Upper lobe of right lung (tissue), 1 donor: ENCODE measurements around the gene B3GLCT. TPM values are rescaled to one million over a fixed set of nuclear protein-coding genes. Genes with fewer than 3 reads are reported as not detected.
A peak's percentile ranks its signal among the peaks of the same experiment; 100 is the strongest.

Experiments
- ATAC-seq: fragments of 200-7000 bp; cut with Tn5 transposase; one replicate; pipeline ENCODE4 v1.9.1; 2020; ENCODE audit warnings: mild to moderate bottlenecking, moderate library complexity
- DNase-seq: peaks from one replicate; pipeline ENCODE4 v3.0.0-alpha.2; 2020
- H3K27ac ChIP-seq: fragments of 200-600 bp; one replicate; pipeline ENCODE4 v1.8.0; 2022
- H3K27me3 ChIP-seq: fragments of 200-600 bp; one replicate; pipeline ENCODE4 v1.8.0; 2022; ENCODE audit warnings: mild to moderate bottlenecking
- H3K36me3 ChIP-seq: fragments of 200-600 bp; one replicate; pipeline ENCODE4 v1.8.0; 2022
- H3K4me1 ChIP-seq: fragments of 200-600 bp; one replicate; pipeline ENCODE4 v1.8.0; 2022
- H3K4me3 ChIP-seq: fragments of 200-600 bp; one replicate; pipeline ENCODE4 v1.8.0; 2022; ENCODE audit warnings: mild to moderate bottlenecking
- H3K9me3 ChIP-seq: fragments of 200-600 bp; one replicate; pipeline ENCODE4 v1.8.0; 2022
- CTCF ChIP-seq: fragments of 200-600 bp; IDR thresholded peaks from one replicate; pipeline ENCODE4 v1.8.0; 2022; ENCODE audit warnings: antibody characterized with exemption
- intact Hi-C: fragments of 100-400 bp; cut with DNase I; formaldehyde crosslinking; loops from one replicate; pipeline ENCODE4 v1.11.0; 2022
- total RNA-seq: library from RNA; stranded (reverse); fragmentation: NEBNext Ultra II Directional; extraction: Animal tissue kit (Norgen Biotek cat#: 25700); gene quantifications from one replicate; pipeline ENCODE4 v1.2.1, GENCODE V29; 2021
- donor health status: DM: no; HTN: yes; CAD: no; lungs with severe emphysema.

Gene B3GLCT
- total RNA-seq, 1 donor from 2014 or later = 6.7 TPM

- intact Hi-C loops = no loop called here
- no peak for DNase-seq
Observed at GRCh38 chr13:31286930-31287329, 87.2 kb downstream of the B3GLCT start.

GRCh38 chr13:31301119-31301518, 101.3 kb downstream of the B3GLCT start:
- no peak overlapping the region for H3K27ac ChIP-seq
- no peaks in the 10 kb centered on the region for H3K36me3 ChIP-seq
- intact Hi-C loops = no loop called here
- no peak for TF ChIP-seq CTCF
- no peaks in the 10 kb centered on the region for H3K4me1 ChIP-seq
- H3K4me3 ChIP-seq = no peak overlapping the region
- no peaks in the 10 kb centered on the region for H3K9me3 ChIP-seq
- ATAC-seq (no peak), DNase-seq (no peak)
- no peaks in the 10 kb centered on the region for H3K27me3 ChIP-seq

More at GRCh38 chr13:31286930-31287329, 87.2 kb downstream of the B3GLCT start:
- H3K9me3 ChIP-seq = peaks cover 8% of the 10 kb centered on the region
- no peak for TF ChIP-seq CTCF
- H3K4me1 ChIP-seq = no peaks in the 10 kb centered on the region
- no peaks in the 10 kb centered on the region for H3K27me3 ChIP-seq
- no peak overlapping the region for H3K4me3 ChIP-seq
- H3K36me3 ChIP-seq = no peaks in the 10 kb centered on the region
- H3K27ac ChIP-seq = no peak overlapping the region
- no peak for ATAC-seq

- Histone ChIP-seq H3K36me3 (no peaks in the 10 kb centered on the region), H3K27ac (no peak overlapping the region), H3K27me3 (no peaks in the 10 kb centered on the region), H3K4me3 (no peak overlapping the region), H3K9me3 (peaks cover 22% of the 10 kb centered on the region), H3K4me1 (no peaks in the 10 kb centered on the region)
- DNase-seq = no peak
- ATAC-seq = peak; percentile 23
- intact Hi-C loops = no loop called here
- TF ChIP-seq CTCF = no peak
Observed at GRCh38 chr13:31310356-31310755, 110.6 kb downstream of the B3GLCT start.

GRCh38 chr13:31310786-31311185, 111.0 kb downstream of the B3GLCT start:
- no peak for TF ChIP-seq CTCF
- Histone ChIP-seq H3K4me3 (no peak overlapping the region), H3K27me3 (no peaks in the 10 kb centered on the region), H3K36me3 (no peaks in the 10 kb centered on the region), H3K27ac (no peak overlapping the region), H3K9me3 (peaks cover 22% of the 10 kb centered on the region), H3K4me1 (no peaks in the 10 kb centered on the region)
- DNase-seq = no peak
- intact Hi-C loops = no loop called here
- peak; percentile 21 for ATAC-seq

GRCh38 chr13:31311921-31312320, 112.1 kb downstream of the B3GLCT start:
- no peak for ATAC-seq
- Histone ChIP-seq H3K4me3 (no peak overlapping the region), H3K4me1 (no peaks in the 10 kb centered on the region), H3K36me3 (no peaks in the 10 kb centered on the region), H3K9me3 (peaks cover 22% of the 10 kb centered on the region), H3K27me3 (no peaks in the 10 kb centered on the region), H3K27ac (no peak overlapping the region)
- DNase-seq = no peak
- intact Hi-C loops = no loop called here
- no peak for TF ChIP-seq CTCF

GRCh38 chr13:31314961-31315360, 115.2 kb downstream of the B3GLCT start:
- Histone ChIP-seq H3K27ac (no peak overlapping the region), H3K27me3 (no peaks in the 10 kb centered on the region), H3K4me1 (no peaks in the 10 kb centered on the region), H3K4me3 (no peak overlapping the region), H3K36me3 (no peaks in the 10 kb centered on the region), H3K9me3 (peaks cover 18% of the 10 kb centered on the region)
- intact Hi-C loops = no loop called here
- DNase-seq (no peak), ATAC-seq (no peak)
- no peak for TF ChIP-seq CTCF
